Measurements from ENCODE around the gene SEMA4G. TPM values are rescaled to one million over a fixed set of nuclear protein-coding genes. Genes with fewer than 3 reads are reported as not detected.

The SEMA4G gene
- total and polyA plus RNA-seq, 2 of the 13 experiments (the other 11 are each of a cell fraction or from before 2014, with no cell fraction given) = 46.2 to 207 TPM

GRCh38 chr10:100969187-100970075 is at the start of gene SEMA4G (continued):
- TF ChIP-seq HOMEZ (CRISPR knock-in tag; IDR thresholded peaks at IDR 0.05; ENCODE audit: low read depth) (no peak), ZNF576 (CRISPR knock-in tag; IDR thresholded peaks at IDR 0.05) (no peak), HMGA1 (CRISPR knock-in tag; conservative IDR thresholded peaks at IDR 0.05) (no peak), IRX3 (CRISPR knock-in tag; IDR thresholded peaks at IDR 0.05; ENCODE audit: borderline replicate concordance, low read depth) (0 out of 2 replicates have a peak, but pooled peaks have one; percentile 28), ZNF678 (CRISPR knock-in tag; IDR thresholded peaks at IDR 0.05) (no peak), ZNF333 (CRISPR knock-in tag; IDR thresholded peaks at IDR 0.05; ENCODE audit: borderline replicate concordance) (no peak; the same call in 1 of the 2 replicates), IRF1 (CRISPR knock-in tag; IDR thresholded peaks at IDR 0.05; ENCODE audit: low read depth) (no peak; the same call in 1 of the 2 replicates), EEA1 (CRISPR knock-in tag; IDR thresholded peaks at IDR 0.05; ENCODE audit: borderline replicate concordance) (no peak), SRSF4 (IDR thresholded peaks at IDR 0.05; ENCODE audit: low read depth, low read length, poor library complexity, severe bottlenecking) (no peak), HNF4G (IDR thresholded peaks at IDR 0.05; ENCODE audit: borderline replicate concordance, low read depth, low read length) (peak; percentile 40; the same call in 1 of the 2 replicates), HNF4G (CRISPR knock-in tag; IDR thresholded peaks at IDR 0.05; ENCODE audit: borderline replicate concordance, low read depth) (no peak), ZC3H13 (CRISPR knock-in tag; IDR thresholded peaks at IDR 0.05) (peak; percentile 88), FOXA3 (CRISPR knock-in tag; IDR thresholded peaks at IDR 0.05) (no peak), MEIS2 (CRISPR knock-in tag; IDR thresholded peaks at IDR 0.05) (no peak; the same call in 1 of the 2 replicates), ZNF280D (CRISPR knock-in tag; IDR thresholded peaks at IDR 0.05) (no peak), KLF6 (CRISPR knock-in tag; IDR thresholded peaks at IDR 0.05) (no peak), ARID3A (IDR thresholded peaks at IDR 0.05; ENCODE audit: low read depth, low read length) (no peak), REPIN1 (CRISPR knock-in tag; IDR thresholded peaks at IDR 0.05; ENCODE audit: borderline replicate concordance, low read depth) (peak; percentile 32), ZNF256 (CRISPR knock-in tag; conservative IDR thresholded peaks at IDR 0.05) (no peak)
- TF ChIP-seq, protein P1, sequence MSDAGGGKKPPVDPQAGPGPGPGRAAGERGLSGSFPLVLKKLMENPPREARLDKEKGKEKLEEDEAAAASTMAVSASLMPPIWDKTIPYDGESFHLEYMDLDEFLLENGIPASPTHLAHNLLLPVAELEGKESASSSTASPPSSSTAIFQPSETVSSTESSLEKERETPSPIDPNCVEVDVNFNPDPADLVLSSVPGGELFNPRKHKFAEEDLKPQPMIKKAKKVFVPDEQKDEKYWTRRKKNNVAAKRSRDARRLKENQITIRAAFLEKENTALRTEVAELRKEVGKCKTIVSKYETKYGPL (CRISPR knock-in tag; IDR thresholded peaks at IDR 0.05) = no peak
